NT2/D1 (cell line): Measurements from ENCODE around the gene NXPH1.

Experiments
- SUZ12 ChIP-seq: IDR thresholded peaks from 2 replicates; pipeline ENCODE4 v1.6.1; 2011; ENCODE audit not compliant: insufficient read length, insufficient read depth; ENCODE audit errors: extremely low read depth
- YY1 ChIP-seq: IDR thresholded peaks from 2 replicates; pipeline ENCODE4 v1.6.1; 2011; ENCODE audit not compliant: insufficient read length, insufficient read depth
- ZNF274 ChIP-seq: IDR thresholded peaks from 2 replicates; pipeline ENCODE4 v1.6.1; 2011; ENCODE audit warnings: mild to moderate bottlenecking, low read depth, low read length

DNA sequence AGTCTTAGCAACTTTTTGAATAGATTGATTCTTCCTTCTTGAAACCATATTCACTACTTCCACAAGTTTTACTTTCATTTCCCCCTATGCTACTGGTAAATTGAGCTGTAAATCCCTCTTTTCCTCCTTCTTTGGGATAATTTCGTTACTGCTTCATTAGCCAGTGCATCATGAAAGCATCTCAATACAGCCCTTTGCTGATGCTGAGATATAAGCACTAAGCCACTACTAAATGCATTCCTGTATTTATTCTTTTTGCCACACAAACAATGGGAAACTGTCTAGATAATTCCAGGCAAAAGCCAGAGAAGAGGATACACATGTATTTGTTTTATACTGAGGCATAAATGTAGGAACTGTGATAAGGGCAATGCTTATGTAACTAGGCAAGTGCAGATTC is 313.9 kb downstream of the NXPH1 start:
- TF ChIP-seq YY1, result no peak
- no peak for TF ChIP-seq ZNF274
- TF ChIP-seq SUZ12, result no peak
